Endothelial cell (in vitro differentiated cells): ENCODE data around the gene ALKBH5. TPM values are rescaled to one million over a fixed set of nuclear protein-coding genes. Genes with fewer than 3 reads are reported as not detected.

Source experiments
- DNase-seq: peaks from one replicate; pipeline ENCODE4 v3.0.0; 2021; ENCODE audit warnings: low spot score
- H3K27ac Mint-ChIP-seq: one replicate; pipeline ENCODE4 v1.8.0; 2021; ENCODE audit warnings: mixed read lengths, inconsistent platforms; ENCODE audit not compliant: unreplicated experiment
- H3K27me3 Mint-ChIP-seq: one replicate; pipeline ENCODE4 v1.8.0; 2021; ENCODE audit warnings: mild to moderate bottlenecking, moderate library complexity, mixed read lengths, inconsistent platforms; ENCODE audit not compliant: unreplicated experiment
- H3K36me3 Mint-ChIP-seq: one replicate; pipeline ENCODE4 v1.8.0; 2021; ENCODE audit warnings: mild to moderate bottlenecking, low read depth, mixed read lengths, inconsistent platforms; ENCODE audit not compliant: unreplicated experiment
- H3K4me1 Mint-ChIP-seq: one replicate; pipeline ENCODE4 v1.8.0; 2021; ENCODE audit warnings: mild to moderate bottlenecking, mixed read lengths, inconsistent platforms; ENCODE audit not compliant: unreplicated experiment
- H3K4me3 Mint-ChIP-seq: one replicate; pipeline ENCODE4 v1.8.0; 2021; ENCODE audit warnings: mild to moderate bottlenecking, mixed read lengths, inconsistent platforms; ENCODE audit not compliant: unreplicated experiment
- H3K9me3 Mint-ChIP-seq: one replicate; pipeline ENCODE4 v1.8.0; 2021; ENCODE audit warnings: mixed read lengths, inconsistent platforms; ENCODE audit not compliant: unreplicated experiment
- CTCF ChIP-seq: fragments of 200-600 bp; sonication (generic); IDR thresholded peaks from one replicate; pipeline ENCODE4 v1.5.0; 2021; ENCODE audit warnings: antibody characterized with exemption; ENCODE audit not compliant: unreplicated experiment
- total RNA-seq: library from RNA; stranded (reverse); fragmentation: NEBNext Ultra II Directional; extraction: Animal tissue kit (Norgen Biotek cat#: 25700); gene quantifications from one replicate; pipeline ENCODE4 v1.2.1, GENCODE V29; 2021; ENCODE audit not compliant: unreplicated experiment

The ALKBH5 gene
- total RNA-seq, 1 donor from 2014 or later: 55.3 TPM

GRCh38 chr17:18139498-18139897 lies 44.1 kb upstream of the ALKBH5 start:
- Mint-ChIP-seq H3K27me3 (peaks cover 8% of the 10 kb centered on the region), H3K9me3 (no peaks in the 10 kb centered on the region), H3K27ac (no peak overlapping the region), H3K36me3 (no peaks in the 10 kb centered on the region), H3K4me1 (peaks cover 6% of the 10 kb centered on the region), H3K4me3 (no peak overlapping the region)
- no peak for TF ChIP-seq CTCF
- no peak for DNase-seq

GRCh38 chr17:18139949-18140348 lies 43.7 kb upstream of the ALKBH5 start:
- TF ChIP-seq CTCF: no peak
- Mint-ChIP-seq H3K27ac (no peak overlapping the region), H3K9me3 (no peaks in the 10 kb centered on the region), H3K4me1 (peaks cover 9% of the 10 kb centered on the region), H3K27me3 (peaks cover 8% of the 10 kb centered on the region), H3K4me3 (no peak overlapping the region), H3K36me3 (no peaks in the 10 kb centered on the region)
- no peak for DNase-seq

- Mint-ChIP-seq H3K36me3 (no peaks in the 10 kb centered on the region), H3K27ac (no peak overlapping the region), H3K27me3 (peaks cover 8% of the 10 kb centered on the region), H3K4me1 (peaks cover 10% of the 10 kb centered on the region), H3K9me3 (no peaks in the 10 kb centered on the region), H3K4me3 (no peak overlapping the region)
- no peak for DNase-seq
- TF ChIP-seq CTCF: no peak
These were observed 43.0 kb upstream of the ALKBH5 start for GRCh38 chr17:18140648-18141047.

- Mint-ChIP-seq H3K4me1 (peaks cover 4% of the 10 kb centered on the region), H3K9me3 (no peaks in the 10 kb centered on the region), H3K27me3 (peaks cover 8% of the 10 kb centered on the region), H3K27ac (no peak overlapping the region), H3K36me3 (no peaks in the 10 kb centered on the region), H3K4me3 (no peak overlapping the region)
- peak; percentile 64 for TF ChIP-seq CTCF
- peak; percentile 41 for DNase-seq
These were observed 42.3 kb upstream of the ALKBH5 start for GRCh38 chr17:18141210-18141803.

GRCh38 chr17:18142417-18142816 lies 41.2 kb upstream of the ALKBH5 start:
- DNase-seq: no peak
- TF ChIP-seq CTCF: no peak
- H3K27ac Mint-ChIP-seq: no peak overlapping the region
- H3K36me3 Mint-ChIP-seq: no peaks in the 10 kb centered on the region
- no peaks in the 10 kb centered on the region for H3K9me3 Mint-ChIP-seq
- H3K4me1 Mint-ChIP-seq: peaks cover 4% of the 10 kb centered on the region
- peaks cover 8% of the 10 kb centered on the region for H3K27me3 Mint-ChIP-seq
- H3K4me3 Mint-ChIP-seq: no peak overlapping the region
